ENCODE data around the gene MKI67. TPM values are rescaled to one million over a fixed set of nuclear protein-coding genes. Genes with fewer than 3 reads are reported as not detected.

The MKI67 gene
- total and polyA plus RNA-seq, 9 of the 15 experiments (the other 6 are each of a cell fraction or from before 2014, with no cell fraction given), result 11.8 to 86.5 (median 36.0) TPM

DNA sequence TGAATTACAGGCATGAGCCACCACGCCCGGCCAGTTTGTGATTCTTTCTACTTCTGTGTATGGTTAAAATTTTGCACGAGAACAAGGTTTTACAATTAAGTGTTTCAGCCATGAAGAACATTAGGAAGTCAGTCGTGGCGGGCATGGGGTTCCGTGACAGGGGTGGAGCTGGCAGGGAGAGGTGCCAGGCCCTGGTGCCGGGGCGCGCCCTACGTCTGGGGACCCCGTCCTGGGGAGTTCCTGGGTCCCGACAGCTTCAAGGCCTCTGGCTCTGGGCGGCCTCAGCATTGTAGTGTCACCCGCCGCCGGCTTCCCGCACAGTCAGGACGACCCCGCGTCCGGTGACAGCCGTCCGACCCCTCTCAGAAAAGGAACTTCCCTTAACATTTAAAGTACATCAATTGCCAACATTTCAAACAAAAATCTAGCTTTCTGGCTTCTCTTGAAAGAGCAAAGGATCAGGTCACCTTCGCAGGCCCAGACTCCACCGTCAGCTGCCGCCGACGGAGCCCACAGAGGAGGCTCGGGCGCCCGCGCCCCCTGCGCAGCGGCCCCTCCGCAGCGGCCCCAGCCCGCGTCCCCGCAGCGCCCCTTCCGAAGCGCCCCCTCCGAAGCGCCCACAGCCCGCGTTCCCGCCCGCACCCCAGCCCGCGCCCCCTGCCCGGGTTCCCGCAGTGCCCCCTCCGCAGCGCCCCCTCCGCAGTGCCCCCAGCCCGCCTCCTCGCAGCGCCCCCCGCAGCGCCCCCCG is 23.2 kb upstream of the MKI67 start (continued):
- TF ChIP-seq, protein P1, sequence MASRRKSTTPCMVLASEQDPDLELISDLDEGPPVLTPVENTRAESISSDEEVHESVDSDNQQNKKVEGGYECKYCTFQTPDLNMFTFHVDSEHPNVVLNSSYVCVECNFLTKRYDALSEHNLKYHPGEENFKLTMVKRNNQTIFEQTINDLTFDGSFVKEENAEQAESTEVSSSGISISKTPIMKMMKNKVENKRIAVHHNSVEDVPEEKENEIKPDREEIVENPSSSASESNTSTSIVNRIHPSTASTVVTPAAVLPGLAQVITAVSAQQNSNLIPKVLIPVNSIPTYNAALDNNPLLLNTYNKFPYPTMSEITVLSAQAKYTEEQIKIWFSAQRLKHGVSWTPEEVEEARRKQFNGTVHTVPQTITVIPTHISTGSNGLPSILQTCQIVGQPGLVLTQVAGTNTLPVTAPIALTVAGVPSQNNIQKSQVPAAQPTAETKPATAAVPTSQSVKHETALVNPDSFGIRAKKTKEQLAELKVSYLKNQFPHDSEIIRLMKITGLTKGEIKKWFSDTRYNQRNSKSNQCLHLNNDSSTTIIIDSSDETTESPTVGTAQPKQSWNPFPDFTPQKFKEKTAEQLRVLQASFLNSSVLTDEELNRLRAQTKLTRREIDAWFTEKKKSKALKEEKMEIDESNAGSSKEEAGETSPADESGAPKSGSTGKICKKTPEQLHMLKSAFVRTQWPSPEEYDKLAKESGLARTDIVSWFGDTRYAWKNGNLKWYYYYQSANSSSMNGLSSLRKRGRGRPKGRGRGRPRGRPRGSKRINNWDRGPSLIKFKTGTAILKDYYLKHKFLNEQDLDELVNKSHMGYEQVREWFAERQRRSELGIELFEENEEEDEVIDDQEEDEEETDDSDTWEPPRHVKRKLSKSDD (conservative IDR thresholded peaks at IDR 0.05; ENCODE audit: low read length), result no peak
- no peak for TF ChIP-seq ZNF24 (IDR thresholded peaks at IDR 0.05)
- no peak for TF ChIP-seq ATF7 (IDR thresholded peaks at IDR 0.05)
- TF ChIP-seq, protein P2, sequence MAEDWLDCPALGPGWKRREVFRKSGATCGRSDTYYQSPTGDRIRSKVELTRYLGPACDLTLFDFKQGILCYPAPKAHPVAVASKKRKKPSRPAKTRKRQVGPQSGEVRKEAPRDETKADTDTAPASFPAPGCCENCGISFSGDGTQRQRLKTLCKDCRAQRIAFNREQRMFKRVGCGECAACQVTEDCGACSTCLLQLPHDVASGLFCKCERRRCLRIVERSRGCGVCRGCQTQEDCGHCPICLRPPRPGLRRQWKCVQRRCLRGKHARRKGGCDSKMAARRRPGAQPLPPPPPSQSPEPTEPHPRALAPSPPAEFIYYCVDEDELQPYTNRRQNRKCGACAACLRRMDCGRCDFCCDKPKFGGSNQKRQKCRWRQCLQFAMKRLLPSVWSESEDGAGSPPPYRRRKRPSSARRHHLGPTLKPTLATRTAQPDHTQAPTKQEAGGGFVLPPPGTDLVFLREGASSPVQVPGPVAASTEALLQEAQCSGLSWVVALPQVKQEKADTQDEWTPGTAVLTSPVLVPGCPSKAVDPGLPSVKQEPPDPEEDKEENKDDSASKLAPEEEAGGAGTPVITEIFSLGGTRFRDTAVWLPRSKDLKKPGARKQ (CRISPR knock-in tag; IDR thresholded peaks at IDR 0.05), result no peak
- TF ChIP-seq ZNF431 (CRISPR knock-in tag; IDR thresholded peaks at IDR 0.05), result no peak
- TF ChIP-seq ASH1L (IDR thresholded peaks at IDR 0.05; ENCODE audit: borderline replicate concordance, low read depth, partially characterized antibody), result no peak
- TF ChIP-seq, protein P3, sequence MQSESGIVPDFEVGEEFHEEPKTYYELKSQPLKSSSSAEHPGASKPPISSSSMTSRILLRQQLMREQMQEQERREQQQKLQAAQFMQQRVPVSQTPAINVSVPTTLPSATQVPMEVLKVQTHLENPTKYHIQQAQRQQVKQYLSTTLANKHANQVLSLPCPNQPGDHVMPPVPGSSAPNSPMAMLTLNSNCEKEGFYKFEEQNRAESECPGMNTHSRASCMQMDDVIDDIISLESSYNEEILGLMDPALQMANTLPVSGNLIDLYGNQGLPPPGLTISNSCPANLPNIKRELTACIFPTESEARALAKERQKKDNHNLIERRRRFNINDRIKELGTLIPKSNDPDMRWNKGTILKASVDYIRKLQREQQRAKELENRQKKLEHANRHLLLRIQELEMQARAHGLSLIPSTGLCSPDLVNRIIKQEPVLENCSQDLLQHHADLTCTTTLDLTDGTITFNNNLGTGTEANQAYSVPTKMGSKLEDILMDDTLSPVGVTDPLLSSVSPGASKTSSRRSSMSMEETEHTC (IDR thresholded peaks at IDR 0.05), result no peak
- TF ChIP-seq HMG20A (CRISPR knock-in tag; conservative IDR thresholded peaks at IDR 0.05), result no peak

Data from K562 (cell line).